CD4-positive, CD25-positive, alpha-beta regulatory T cell (primary cell): ENCODE data around the gene HPCA. TPM values are rescaled to one million over a fixed set of nuclear protein-coding genes. Genes with fewer than 3 reads are reported as not detected.
A peak's percentile ranks its signal among the peaks of the same experiment; 100 is the strongest.

ENCODE experiments used
- ATAC-seq, 2 donors: fragments of 150-1000 bp; cut with Tn5 transposase; one replicate each; pipeline ENCODE4 v1.10.0; 2021; ENCODE audit warnings: low read depth in 2 of 2, moderate number of reproducible peaks in 2 of 2, moderate library complexity in 1 of 2
- DNase-seq, 3 donors: peaks; one replicate each; pipeline versions ENCODE4 v3.0.0 to v3.0.0-alpha.2; 2012 to 2022; ENCODE audit warnings: mixed read lengths in 1 of 3
- H3K27ac ChIP-seq: one replicate; pipeline ENCODE4 v1.7.0; 2013; ENCODE audit warnings: mild to moderate bottlenecking, low read length; ENCODE audit not compliant: insufficient read depth, poor library complexity, severe bottlenecking
- H3K27me3 ChIP-seq: one replicate; pipeline ENCODE4 v1.7.0; 2013; ENCODE audit warnings: low read length; ENCODE audit not compliant: control insufficient read depth, insufficient read depth
- H3K36me3 ChIP-seq: one replicate; pipeline ENCODE4 v1.7.0; 2013; ENCODE audit warnings: mild to moderate bottlenecking, low read length, moderate library complexity; ENCODE audit not compliant: control insufficient read depth, insufficient read depth
- H3K4me1 ChIP-seq: 2 replicates; pipeline ENCODE4 v1.7.0; 2013; ENCODE audit warnings: mild to moderate bottlenecking, low read length; ENCODE audit not compliant: insufficient read depth, control insufficient read depth, poor library complexity, severe bottlenecking
- H3K4me3 ChIP-seq: one replicate; pipeline ENCODE4 v1.7.0; 2013; ENCODE audit warnings: low read depth, mild to moderate bottlenecking, low read length, moderate library complexity
- H3K9me3 ChIP-seq, 2 experiments: 1 replicate in 1 of 2; 2 replicates in 1 of 2; pipeline ENCODE4 v1.7.0; 2013; ENCODE audit warnings: low read length in 2 of 2, mild to moderate bottlenecking in 1 of 2, moderate library complexity in 1 of 2; ENCODE audit not compliant: control insufficient read depth in 2 of 2
- H3K27ac Mint-ChIP-seq, 3 donors: one replicate each; pipeline ENCODE4 v1.8.0; 2020 to 2022; ENCODE audit warnings: mild to moderate bottlenecking in 3 of 3, mixed read lengths in 3 of 3, moderate library complexity in 2 of 3
- H3K27me3 Mint-ChIP-seq: one replicate; pipeline ENCODE4 v1.8.0; 2022; ENCODE audit warnings: mild to moderate bottlenecking, mixed read lengths
- H3K36me3 Mint-ChIP-seq: one replicate; pipeline ENCODE4 v1.8.0; 2020; ENCODE audit warnings: mixed read lengths
- H3K4me1 Mint-ChIP-seq, 4 donors: one replicate each; pipeline ENCODE4 v1.8.0; 2020 to 2022; ENCODE audit warnings: mixed read lengths in 4 of 4, mild to moderate bottlenecking in 1 of 4
- H3K4me3 Mint-ChIP-seq, 4 donors: one replicate each; pipeline ENCODE4 v1.8.0; 2020 to 2022; ENCODE audit warnings: mild to moderate bottlenecking in 4 of 4, mixed read lengths in 4 of 4, moderate library complexity in 3 of 4
- H3K9me3 Mint-ChIP-seq, 7 donors: one replicate each; pipeline ENCODE4 v1.8.0; 2020 to 2022; ENCODE audit warnings: mixed read lengths in 7 of 7, mild to moderate bottlenecking in 3 of 7, moderate library complexity in 2 of 7
- polyA plus RNA-seq, 4 donors: library from polyadenylated mRNA; unstranded; fragments of 300-500 nt; fragmentation: Illumina TruSeq; gene quantifications; one replicate each; pipeline ENCODE4 v1.2.3, GENCODE V29; 2021
- total RNA-seq: library from RNA; stranded (reverse); gene quantifications from one replicate; pipeline ENCODE4 v1.2.3, GENCODE V29; 2022

Gene HPCA
- total and polyA plus RNA-seq, 5 donors from 2014 or later, result not detected

DNA sequence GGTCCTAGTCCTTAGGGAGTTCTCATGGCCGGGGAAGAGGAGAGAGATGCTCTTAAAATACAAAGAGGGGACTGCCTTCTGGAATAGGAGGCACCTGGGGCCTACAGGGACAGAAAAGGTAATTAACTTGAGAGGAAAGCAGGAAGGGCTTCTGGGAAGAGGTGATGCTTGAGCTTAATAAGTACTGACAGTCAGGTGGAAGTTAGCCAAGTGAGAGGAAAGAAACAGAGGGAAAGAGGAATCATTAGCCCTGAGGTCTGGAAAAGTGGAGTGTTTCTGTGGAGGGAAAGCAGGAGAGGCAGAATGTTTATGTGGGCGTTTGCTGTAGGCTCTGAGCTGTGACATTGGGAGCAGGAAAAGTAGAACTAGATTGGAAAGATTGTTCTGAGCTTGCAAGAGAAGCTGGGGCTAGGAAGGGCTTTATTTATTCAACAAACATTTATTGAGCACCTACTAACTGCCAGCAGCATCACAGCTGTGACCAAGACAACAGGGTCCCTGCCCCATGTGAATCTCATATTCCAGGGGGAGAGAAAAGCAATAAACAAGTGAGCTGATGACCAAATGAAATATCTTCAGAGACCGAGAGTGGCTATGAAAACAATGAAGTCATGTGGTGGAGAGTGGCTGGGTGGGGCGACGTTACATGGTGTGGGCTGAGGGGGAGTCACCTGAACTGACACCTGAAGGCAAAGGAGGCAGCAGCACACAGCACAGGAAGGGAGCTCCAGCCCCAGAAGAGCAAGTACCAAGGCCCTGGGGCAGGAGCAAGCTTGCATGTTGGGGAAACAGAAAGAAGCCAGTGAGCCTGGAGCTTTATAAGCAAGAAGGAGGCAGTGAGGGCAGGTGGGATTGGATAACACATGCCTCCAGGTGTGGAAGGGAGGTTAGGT lies 11.2 kb upstream of the HPCA start:
- ATAC-seq, result no peak
- no peak for DNase-seq
- no peaks in the 10 kb centered on the region for H3K9me3 ChIP-seq
- H3K27ac ChIP-seq, result no peak overlapping the region
- H3K27me3 ChIP-seq, result peaks cover 17% of the 10 kb centered on the region
- no peaks in the 10 kb centered on the region for H3K9me3 Mint-ChIP-seq
- H3K4me1 ChIP-seq, result peaks cover 14% of the 10 kb centered on the region
- no peak overlapping the region for H3K27ac Mint-ChIP-seq
- H3K36me3 Mint-ChIP-seq, result no peaks in the 10 kb centered on the region
- peaks cover 51% of the 10 kb centered on the region for H3K27me3 Mint-ChIP-seq
- H3K4me3 Mint-ChIP-seq, result no peak overlapping the region
- no peak overlapping the region for H3K4me3 ChIP-seq
- no peaks in the 10 kb centered on the region for H3K36me3 ChIP-seq
- H3K4me1 Mint-ChIP-seq, result peaks cover 0 to 27% (median 3%) of the 10 kb centered on the region in 4 donors

DNA sequence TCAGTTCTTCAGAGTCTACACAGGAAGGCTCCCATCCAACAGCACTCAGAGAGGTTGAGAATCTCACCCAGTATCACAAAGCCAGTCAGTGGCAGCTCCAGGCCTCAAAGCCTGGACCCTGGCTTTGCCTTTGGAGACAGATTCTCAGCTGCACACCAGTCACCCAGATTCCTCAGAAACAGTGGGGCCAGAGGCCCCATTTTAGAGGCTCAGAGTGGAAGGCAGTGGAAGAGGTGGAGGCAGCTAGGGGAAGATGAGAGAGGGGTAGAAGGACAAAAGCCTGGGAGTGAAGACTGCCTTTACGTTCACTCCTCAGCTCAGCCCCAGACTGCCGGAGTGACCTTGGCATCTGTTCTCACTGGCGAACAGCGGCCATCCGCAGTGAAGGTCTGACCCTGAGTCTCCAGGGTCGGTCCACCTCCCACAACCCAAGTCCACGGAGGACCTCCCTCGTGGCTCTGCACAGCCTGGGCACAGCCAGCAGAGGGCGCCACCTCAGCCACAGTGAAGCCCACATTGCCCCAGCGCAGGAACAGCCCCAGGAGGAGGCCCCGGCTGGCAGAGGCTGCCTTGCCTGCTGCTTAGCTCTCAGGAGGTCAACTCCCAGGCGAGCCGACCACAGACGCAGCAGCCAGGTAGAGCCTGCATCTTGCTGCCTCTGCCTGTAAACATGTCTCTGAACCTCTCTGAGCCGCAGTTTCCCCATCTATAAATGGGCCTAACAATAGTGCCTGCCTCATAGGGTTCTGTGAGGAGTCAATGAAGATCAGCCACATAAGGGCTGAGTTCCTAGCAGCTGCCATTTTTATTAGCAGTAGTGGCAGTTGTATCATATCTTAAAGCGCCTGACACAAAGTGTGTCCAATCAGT lies 9.7 kb upstream of the HPCA start:
- Histone ChIP-seq H3K4me1 (peaks cover 6% of the 10 kb centered on the region), H3K4me3 (no peak overlapping the region), H3K27ac (no peak overlapping the region), H3K27me3 (peaks cover 14% of the 10 kb centered on the region), H3K36me3 (no peaks in the 10 kb centered on the region), H3K9me3 (no peaks in the 10 kb centered on the region)
- peak; percentile 38 to 72 for ATAC-seq
- Mint-ChIP-seq H3K9me3 (no peaks in the 10 kb centered on the region), H3K36me3 (no peaks in the 10 kb centered on the region), H3K4me1 (peaks cover 0 to 19% (median under 1%) of the 10 kb centered on the region in 4 donors), H3K27me3 (peaks cover 52% of the 10 kb centered on the region), H3K4me3 (no peak overlapping the region), H3K27ac (peak overlapping the region in 1 of 3 donors; percentile 62)
- DNase-seq, result peak; percentile 27 to 64 (median 37)

DNA sequence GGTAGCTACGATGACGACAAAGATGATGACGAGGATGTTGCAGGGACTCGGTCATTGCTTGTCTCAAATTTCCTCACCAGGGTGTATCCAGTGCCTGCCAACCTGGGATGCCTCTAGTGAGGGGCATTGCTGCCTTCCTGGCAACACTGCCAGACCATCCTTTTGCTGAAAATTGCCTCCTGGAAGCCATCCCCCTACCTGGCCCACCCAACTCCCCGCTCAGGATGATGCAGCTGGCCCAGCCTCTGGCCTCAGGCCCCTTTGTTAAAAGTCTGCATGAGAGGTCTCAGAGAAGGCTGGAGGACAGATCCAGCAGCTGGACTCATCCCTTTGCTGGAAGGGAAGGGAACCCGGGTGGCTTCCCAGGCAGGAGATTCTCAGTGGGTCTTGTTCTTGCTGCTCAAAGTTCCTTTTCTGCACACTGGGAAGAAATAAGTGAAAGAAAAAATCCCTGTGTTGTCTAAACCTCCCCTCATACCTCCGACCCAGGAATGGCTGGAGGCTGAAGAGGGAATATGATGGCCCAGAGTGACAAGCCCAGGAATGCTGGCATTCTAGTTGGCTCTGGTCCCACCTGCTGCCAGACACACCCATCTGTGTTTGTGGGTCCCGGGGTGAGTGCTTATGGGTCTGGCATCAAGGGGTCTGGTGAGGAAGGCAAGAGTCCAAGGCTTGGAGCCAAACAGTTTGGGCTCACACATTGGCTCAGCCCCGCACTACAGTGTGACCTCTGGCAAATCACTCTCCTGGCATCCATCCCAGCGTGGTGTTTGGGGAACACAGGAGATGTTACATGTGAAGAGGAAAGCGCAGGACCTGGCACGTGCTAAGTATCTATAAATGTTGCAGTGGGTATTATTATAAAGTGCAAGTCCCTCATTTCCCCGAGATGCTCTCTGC lies 8.8 kb upstream of the HPCA start:
- no peak for DNase-seq
- Mint-ChIP-seq H3K27ac (no peak overlapping the region), H3K4me1 (peaks cover 0 to 13% (median 0%) of the 10 kb centered on the region in 4 donors), H3K9me3 (no peaks in the 10 kb centered on the region), H3K27me3 (peaks cover 52% of the 10 kb centered on the region), H3K36me3 (no peaks in the 10 kb centered on the region), H3K4me3 (no peak overlapping the region)
- H3K9me3 ChIP-seq, result no peaks in the 10 kb centered on the region
- peaks cover 9% of the 10 kb centered on the region for H3K27me3 ChIP-seq
- no peak for ATAC-seq
- H3K36me3 ChIP-seq, result no peaks in the 10 kb centered on the region
- no peak overlapping the region for H3K27ac ChIP-seq
- peaks cover 4% of the 10 kb centered on the region for H3K4me1 ChIP-seq
- no peak overlapping the region for H3K4me3 ChIP-seq

DNA sequence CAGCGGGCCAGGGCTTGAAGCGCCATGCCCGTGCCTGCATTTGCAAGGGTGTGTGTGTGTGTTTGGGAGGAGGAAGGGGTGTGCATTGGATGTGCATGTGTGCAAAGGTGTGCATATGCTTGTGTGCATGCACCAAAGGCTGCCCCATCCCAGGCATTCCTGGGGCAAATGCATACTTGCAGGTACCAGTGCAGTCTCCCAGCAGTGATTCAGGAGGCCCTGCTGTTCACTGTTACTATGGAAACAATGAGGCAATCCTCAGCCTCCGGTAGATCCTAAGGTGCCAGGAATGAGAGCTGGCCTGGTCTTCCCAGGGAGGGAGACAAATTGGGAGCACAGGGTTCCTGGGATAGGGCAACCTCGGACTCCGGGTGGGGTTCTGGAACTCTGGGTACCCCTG lies 8.1 kb upstream of the HPCA start:
- H3K36me3 Mint-ChIP-seq, result no peaks in the 10 kb centered on the region
- ATAC-seq, result no peak
- H3K4me3 Mint-ChIP-seq, result no peak overlapping the region
- H3K27me3 Mint-ChIP-seq, result peaks cover 48% of the 10 kb centered on the region
- no peaks in the 10 kb centered on the region for H3K36me3 ChIP-seq
- H3K27me3 ChIP-seq, result peaks cover 9% of the 10 kb centered on the region
- H3K27ac Mint-ChIP-seq, result no peak overlapping the region
- no peaks in the 10 kb centered on the region for H3K4me1 ChIP-seq
- DNase-seq, result no peak
- H3K4me3 ChIP-seq, result no peak overlapping the region
- peaks cover 0 to 10% (median 0%) of the 10 kb centered on the region in 4 donors for H3K4me1 Mint-ChIP-seq
- no peaks in the 10 kb centered on the region for H3K9me3 Mint-ChIP-seq
- H3K9me3 ChIP-seq, result no peaks in the 10 kb centered on the region
- H3K27ac ChIP-seq, result no peak overlapping the region

DNA sequence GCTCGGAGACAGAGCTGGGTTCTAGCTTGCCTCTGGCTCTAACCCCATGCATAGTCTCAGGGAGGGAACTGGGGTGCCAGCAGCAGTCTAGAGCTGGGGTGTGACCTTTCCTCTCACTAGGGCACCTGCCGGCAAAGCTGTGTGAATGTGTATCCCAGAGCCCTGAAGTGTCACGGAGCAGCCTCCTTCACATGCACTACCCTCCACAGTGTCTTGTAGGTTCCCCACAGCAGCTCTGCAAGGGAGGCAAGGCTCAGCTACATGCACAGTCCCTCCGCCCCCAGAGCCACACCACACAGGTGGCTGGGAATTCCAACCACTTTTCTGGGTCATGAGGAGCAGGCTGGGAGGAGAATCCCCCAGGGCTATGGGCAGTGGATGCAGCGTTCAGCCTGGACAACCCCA lies 7.7 kb upstream of the HPCA start:
- Mint-ChIP-seq H3K4me1 (peaks cover 0 to 10% (median 0%) of the 10 kb centered on the region in 4 donors), H3K4me3 (no peak overlapping the region), H3K36me3 (no peaks in the 10 kb centered on the region), H3K9me3 (no peaks in the 10 kb centered on the region), H3K27ac (no peak overlapping the region), H3K27me3 (peaks cover 53% of the 10 kb centered on the region)
- H3K4me3 ChIP-seq, result no peak overlapping the region
- ATAC-seq (no peak), DNase-seq (no peak)
- no peaks in the 10 kb centered on the region for H3K36me3 ChIP-seq
- H3K27me3 ChIP-seq, result peaks cover 9% of the 10 kb centered on the region
- no peaks in the 10 kb centered on the region for H3K4me1 ChIP-seq
- no peaks in the 10 kb centered on the region for H3K9me3 ChIP-seq
- no peak overlapping the region for H3K27ac ChIP-seq

DNA sequence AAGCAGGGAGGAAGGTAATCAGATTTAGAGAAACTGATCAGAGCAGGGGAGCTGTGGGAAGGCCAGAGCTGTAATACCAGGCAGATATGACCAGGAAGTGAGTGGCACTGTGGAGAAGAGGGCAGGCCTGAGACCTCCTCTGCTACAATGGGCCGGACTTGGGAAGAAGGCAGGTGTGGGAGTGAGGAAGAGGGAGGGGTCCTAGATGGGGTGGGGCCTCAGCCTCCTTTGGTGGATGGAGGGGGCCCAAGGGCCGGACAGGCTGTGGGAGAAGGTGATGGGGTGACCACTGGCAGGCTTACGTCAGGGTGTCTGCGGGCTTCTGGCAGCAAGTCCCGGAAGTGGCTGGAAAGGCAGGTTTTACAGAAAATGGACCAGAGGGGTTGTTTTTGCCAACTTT lies 5.0 kb upstream of the HPCA start:
- H3K4me1 ChIP-seq, result no peaks in the 10 kb centered on the region
- H3K27me3 ChIP-seq, result no peaks in the 10 kb centered on the region
- H3K4me3 Mint-ChIP-seq, result no peak overlapping the region
- ATAC-seq (no peak), DNase-seq (no peak)
- no peaks in the 10 kb centered on the region for H3K36me3 Mint-ChIP-seq
- H3K27me3 Mint-ChIP-seq, result peaks cover 56% of the 10 kb centered on the region
- H3K9me3 Mint-ChIP-seq, result peaks cover 0 to 2% (median 0%) of the 10 kb centered on the region in 7 donors
- no peak overlapping the region for H3K4me3 ChIP-seq
- no peak overlapping the region for H3K27ac Mint-ChIP-seq
- H3K27ac ChIP-seq, result no peak overlapping the region
- H3K4me1 Mint-ChIP-seq, result peaks cover 0 to 14% (median under 1%) of the 10 kb centered on the region in 4 donors
- H3K36me3 ChIP-seq, result no peaks in the 10 kb centered on the region
- H3K9me3 ChIP-seq, result no peaks in the 10 kb centered on the region
